GM12865 (cell line): ENCODE results near the gene BAIAP2.
"Not testable (repeated sequence)": the region's sequence is repeated elsewhere in the genome, so short reads cannot be mapped to it uniquely, and the experiment has no call there.

ENCODE experiments used
- DNase-seq: peaks from one replicate; pipeline ENCODE4 v3.0.0; 2010; ENCODE audit warnings: low read depth
- H3K4me3 ChIP-seq: 2 replicates; pipeline ENCODE4 v1.5.1; 2011; ENCODE audit warnings: mild to moderate bottlenecking, low read depth, low read length, control low read depth
- TF ChIP-seq, protein P1 (sequence below): IDR thresholded peaks from 2 replicates; pipeline ENCODE4 v1.5.1; 2011; ENCODE audit warnings: low read length, control low read depth, low read depth, inconsistent platforms; ENCODE audit not compliant: insufficient read depth; ENCODE audit errors: missing control alignments

The BAIAP2 gene

DNA sequence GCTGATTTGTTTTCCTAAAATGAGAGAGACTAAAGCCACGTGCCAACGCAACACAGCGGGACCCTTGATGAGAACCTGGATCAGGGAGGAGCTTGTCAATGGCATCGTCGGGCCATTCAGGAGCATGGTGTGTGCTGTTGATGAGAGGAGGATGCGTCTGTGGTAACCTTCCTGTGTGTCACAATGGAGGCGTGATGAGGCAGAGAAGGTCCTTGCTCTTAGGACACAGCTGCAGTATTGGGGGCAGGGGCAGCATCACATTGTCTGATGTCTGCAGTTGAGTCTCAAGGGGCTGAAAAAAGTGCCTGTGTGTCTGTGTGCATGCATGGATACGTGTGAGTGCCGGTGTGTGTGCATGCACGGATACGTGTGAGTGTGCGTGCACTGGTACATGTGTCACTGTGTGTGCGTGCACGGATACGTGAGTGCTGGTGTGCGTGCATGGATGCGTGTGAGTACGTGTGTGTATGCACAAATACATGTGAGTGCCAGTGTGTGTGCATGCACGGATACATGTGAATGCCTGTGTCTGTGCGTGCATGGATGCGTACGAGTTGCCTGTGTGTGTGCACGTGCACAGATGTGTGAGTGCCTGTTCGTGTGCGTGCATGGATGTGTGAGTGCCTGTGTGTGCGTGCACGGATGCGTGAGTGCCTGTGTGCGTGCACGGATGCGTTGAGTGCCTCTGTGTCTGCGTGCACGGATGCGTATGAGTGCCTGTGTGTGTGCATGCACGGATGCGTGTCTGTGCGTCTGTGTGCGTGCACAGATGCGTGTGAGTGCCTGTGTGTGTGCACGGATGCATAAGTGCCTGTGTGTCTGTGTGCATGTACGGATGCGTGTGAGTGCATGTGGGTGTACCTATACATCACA, 39.3 kb downstream of the BAIAP2 start:
- TF ChIP-seq, protein P1, sequence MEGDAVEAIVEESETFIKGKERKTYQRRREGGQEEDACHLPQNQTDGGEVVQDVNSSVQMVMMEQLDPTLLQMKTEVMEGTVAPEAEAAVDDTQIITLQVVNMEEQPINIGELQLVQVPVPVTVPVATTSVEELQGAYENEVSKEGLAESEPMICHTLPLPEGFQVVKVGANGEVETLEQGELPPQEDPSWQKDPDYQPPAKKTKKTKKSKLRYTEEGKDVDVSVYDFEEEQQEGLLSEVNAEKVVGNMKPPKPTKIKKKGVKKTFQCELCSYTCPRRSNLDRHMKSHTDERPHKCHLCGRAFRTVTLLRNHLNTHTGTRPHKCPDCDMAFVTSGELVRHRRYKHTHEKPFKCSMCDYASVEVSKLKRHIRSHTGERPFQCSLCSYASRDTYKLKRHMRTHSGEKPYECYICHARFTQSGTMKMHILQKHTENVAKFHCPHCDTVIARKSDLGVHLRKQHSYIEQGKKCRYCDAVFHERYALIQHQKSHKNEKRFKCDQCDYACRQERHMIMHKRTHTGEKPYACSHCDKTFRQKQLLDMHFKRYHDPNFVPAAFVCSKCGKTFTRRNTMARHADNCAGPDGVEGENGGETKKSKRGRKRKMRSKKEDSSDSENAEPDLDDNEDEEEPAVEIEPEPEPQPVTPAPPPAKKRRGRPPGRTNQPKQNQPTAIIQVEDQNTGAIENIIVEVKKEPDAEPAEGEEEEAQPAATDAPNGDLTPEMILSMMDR, result no peak
- no peak overlapping the region for H3K4me3 ChIP-seq
- no peak for DNase-seq

- no peak for DNase-seq
- H3K4me3 ChIP-seq, result no peak overlapping the region
- TF ChIP-seq, protein P1, result no peak
Measured at GRCh38 chr17:81074875-81075274, 39.9 kb downstream of the BAIAP2 start.

- no peak overlapping the region for H3K4me3 ChIP-seq
- TF ChIP-seq, protein P1, result no peak
- no peak for DNase-seq
Measured at GRCh38 chr17:81075307-81075706, 40.4 kb downstream of the BAIAP2 start.

GRCh38 chr17:81076141-81076679, 41.3 kb downstream of the BAIAP2 start:
- H3K4me3 ChIP-seq, result no peak overlapping the region
- TF ChIP-seq, protein P1, result no peak
- no peak for DNase-seq

- H3K4me3 ChIP-seq, DNase-seq: not testable (repeated sequence)
Measured at GRCh38 chr17:81078026-81078913, 43.3 kb downstream of the BAIAP2 start.

DNA sequence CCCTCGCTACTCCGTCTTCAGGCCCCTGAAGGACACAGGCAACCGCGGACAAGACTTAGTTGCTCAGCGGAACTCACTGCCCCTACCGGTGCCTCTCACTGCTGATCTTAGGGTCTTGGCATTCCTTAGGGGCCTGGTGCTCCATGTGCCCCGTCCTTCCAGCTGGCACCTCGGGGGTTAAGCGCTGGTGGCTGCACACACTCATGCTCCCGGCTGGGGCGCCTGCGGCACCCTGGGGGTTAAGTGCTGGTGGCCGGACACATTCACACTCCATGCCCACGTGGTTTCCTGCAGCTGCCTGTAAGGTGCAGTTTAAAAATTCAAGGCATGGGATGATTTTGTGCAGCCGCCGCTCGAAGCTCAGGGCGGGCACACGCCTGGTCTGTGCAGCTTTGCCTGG, 45.1 kb downstream of the BAIAP2 start:
- no peak overlapping the region for H3K4me3 ChIP-seq
- no peak for DNase-seq
- TF ChIP-seq, protein P1, result no peak
